Activated T-cell treated with anti-CD3 and anti-CD28 coated beads, Interleukin-2, amount 50 U/mL, for 24 hours (primary cell): ENCODE measurements around the gene BTN3A1.
A peak's percentile ranks its signal among the peaks of the same experiment; 100 is the strongest.
"Not testable (repeated sequence)": the region's sequence is repeated elsewhere in the genome, so short reads cannot be mapped to it uniquely, and the experiment has no call there.

ENCODE experiments used
- DNase-seq: peaks from one replicate; pipeline ENCODE4 v3.0.0-alpha.2; 2020
- H3K27ac Mint-ChIP-seq: 2 replicates; pipeline ENCODE4 v1.8.0; 2020; ENCODE audit warnings: mild to moderate bottlenecking, mixed read lengths
- H3K27me3 Mint-ChIP-seq: 2 replicates; pipeline ENCODE4 v1.8.0; 2020; ENCODE audit warnings: mixed read lengths
- H3K36me3 Mint-ChIP-seq: 2 replicates; pipeline ENCODE4 v1.8.0; 2020; ENCODE audit warnings: low read depth, mixed read lengths
- H3K4me1 Mint-ChIP-seq: 2 replicates; pipeline ENCODE4 v1.8.0; 2020; ENCODE audit warnings: low read depth, mixed read lengths
- H3K4me3 Mint-ChIP-seq: 2 replicates; pipeline ENCODE4 v1.8.0; 2020; ENCODE audit warnings: mild to moderate bottlenecking, moderate library complexity, mixed read lengths
- H3K9me3 Mint-ChIP-seq: 2 replicates; pipeline ENCODE4 v1.8.0; 2020; ENCODE audit warnings: mixed read lengths

BTN3A1 gene

GRCh38 chr6:26433680-26434079, 31.6 kb downstream of the BTN3A1 start:
- not testable (repeated sequence) for H3K27ac Mint-ChIP-seq, DNase-seq, H3K27me3 Mint-ChIP-seq, H3K4me3 Mint-ChIP-seq, H3K36me3 Mint-ChIP-seq, H3K4me1 Mint-ChIP-seq
- peaks cover 12% of the 10 kb centered on the region for H3K9me3 Mint-ChIP-seq

GRCh38 chr6:26436018-26436417, 33.9 kb downstream of the BTN3A1 start:
- peaks cover 12% of the 10 kb centered on the region for H3K9me3 Mint-ChIP-seq
- H3K36me3 Mint-ChIP-seq: peaks cover 7% of the 10 kb centered on the region
- H3K27ac Mint-ChIP-seq: no peak overlapping the region
- no peaks in the 10 kb centered on the region for H3K27me3 Mint-ChIP-seq
- no peak overlapping the region for H3K4me3 Mint-ChIP-seq
- H3K4me1 Mint-ChIP-seq: peaks cover 14% of the 10 kb centered on the region
- DNase-seq: no peak

DNA sequence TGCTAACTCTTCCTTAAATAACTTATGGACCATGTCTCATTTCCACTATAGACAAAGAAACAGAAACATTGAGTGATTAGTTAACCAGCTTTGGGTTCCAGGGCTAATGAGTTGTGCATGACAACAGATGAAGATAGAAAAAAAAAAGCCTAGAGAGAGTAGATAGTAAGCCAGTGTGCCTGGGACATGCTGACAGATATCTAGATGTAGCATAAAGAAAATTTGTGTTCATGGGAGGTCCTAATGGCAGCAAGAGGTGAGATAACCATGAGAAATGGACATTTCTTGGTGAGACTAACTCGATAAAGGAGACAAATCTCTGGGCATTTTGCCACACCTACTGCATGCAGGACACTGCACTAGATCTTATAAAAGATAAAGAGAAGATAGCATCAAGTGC, 35.5 kb downstream of the BTN3A1 start:
- Mint-ChIP-seq H3K4me1 (peaks cover 23% of the 10 kb centered on the region), H3K36me3 (peaks cover 7% of the 10 kb centered on the region), H3K27me3 (no peaks in the 10 kb centered on the region), H3K4me3 (no peak overlapping the region), H3K27ac (no peak overlapping the region), H3K9me3 (peaks cover 12% of the 10 kb centered on the region)
- DNase-seq: no peak

DNA sequence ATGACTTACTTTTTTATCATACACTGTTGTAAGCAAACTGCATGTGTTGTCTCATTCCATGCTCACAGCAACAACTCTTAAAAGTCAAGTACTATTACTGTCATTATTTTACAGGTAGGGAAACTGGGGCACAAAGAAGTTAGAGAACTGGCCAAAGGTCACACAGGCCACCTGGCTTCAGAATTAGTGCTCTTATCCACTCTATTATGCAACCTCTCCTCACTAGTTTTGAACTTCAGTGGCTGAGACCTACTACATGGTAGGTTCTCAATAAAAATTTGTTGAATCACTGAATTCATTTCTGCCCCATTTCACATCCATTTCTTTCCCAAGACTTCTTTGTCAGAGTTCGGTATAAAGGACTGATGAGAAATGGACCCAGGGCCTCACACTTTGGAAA, 35.9 kb downstream of the BTN3A1 start:
- Mint-ChIP-seq H3K27me3 (no peaks in the 10 kb centered on the region), H3K27ac (no peak overlapping the region), H3K4me3 (no peak overlapping the region), H3K9me3 (peaks cover 12% of the 10 kb centered on the region), H3K36me3 (peaks cover 7% of the 10 kb centered on the region), H3K4me1 (peaks cover 28% of the 10 kb centered on the region)
- no peak for DNase-seq

- H3K27me3 Mint-ChIP-seq: no peaks in the 10 kb centered on the region
- peak overlapping the region; percentile 96 for H3K4me3 Mint-ChIP-seq
- DNase-seq: no peak
- peaks cover 17% of the 10 kb centered on the region for H3K36me3 Mint-ChIP-seq
- peaks cover 40% of the 10 kb centered on the region for H3K4me1 Mint-ChIP-seq
- peaks cover 3% of the 10 kb centered on the region for H3K9me3 Mint-ChIP-seq
- peak overlapping the region; percentile 97 for H3K27ac Mint-ChIP-seq
Observed at GRCh38 chr6:26439151-26440125, 37.4 kb downstream of the BTN3A1 start.

DNA sequence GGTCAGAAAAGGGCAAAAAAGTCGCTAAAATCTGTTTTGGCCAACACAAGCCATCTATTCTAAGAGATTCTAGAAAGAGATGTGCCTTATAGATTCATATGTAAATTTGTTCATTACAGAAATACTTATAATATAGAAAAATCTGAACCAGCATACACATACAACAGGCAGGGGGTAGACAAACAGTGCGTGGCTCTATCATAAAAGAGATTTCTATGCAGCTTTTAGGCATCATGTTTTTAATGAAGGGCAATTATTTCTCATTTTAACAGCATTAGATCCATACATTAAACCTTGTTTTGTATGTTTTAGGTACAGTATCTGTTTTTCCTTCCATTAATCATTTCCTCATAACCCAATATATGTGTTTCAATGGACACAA, 38.9 kb downstream of the BTN3A1 start:
- Mint-ChIP-seq H3K27ac (peak overlapping the region; percentile 97), H3K4me1 (peaks cover 55% of the 10 kb centered on the region), H3K27me3 (no peaks in the 10 kb centered on the region)

DNA sequence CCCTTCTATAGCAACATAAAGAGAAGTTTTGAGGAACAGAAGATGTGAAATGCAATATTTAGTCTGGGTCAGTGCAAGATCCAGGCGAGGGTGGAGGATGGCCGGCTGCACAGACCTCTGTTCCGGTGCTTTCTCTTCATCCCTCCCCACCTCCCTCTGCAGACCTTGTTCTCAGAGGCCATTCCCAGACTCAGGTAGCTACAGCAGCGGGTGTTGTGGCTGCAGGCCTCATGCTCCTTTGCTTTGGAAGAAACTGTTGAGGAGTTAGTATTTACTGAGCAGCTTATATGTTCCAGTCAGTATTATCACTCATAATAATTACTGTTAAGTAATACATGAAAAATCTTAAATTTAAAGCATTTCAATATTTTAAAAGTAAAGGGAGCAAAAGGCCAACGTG, 39.9 kb downstream of the BTN3A1 start:
- peaks cover 41% of the 10 kb centered on the region for H3K36me3 Mint-ChIP-seq
- DNase-seq: no peak
- peak overlapping the region; percentile 75 for H3K27ac Mint-ChIP-seq
- H3K4me3 Mint-ChIP-seq: peak overlapping the region; percentile 96
- H3K4me1 Mint-ChIP-seq: peaks cover 66% of the 10 kb centered on the region
- H3K9me3 Mint-ChIP-seq: no peaks in the 10 kb centered on the region
- H3K27me3 Mint-ChIP-seq: no peaks in the 10 kb centered on the region

More for the DNA sequence above, 38.9 kb downstream of the BTN3A1 start:
- no peaks in the 10 kb centered on the region for H3K9me3 Mint-ChIP-seq
- DNase-seq: no peak
- peak overlapping the region; percentile 96 for H3K4me3 Mint-ChIP-seq
- peaks cover 33% of the 10 kb centered on the region for H3K36me3 Mint-ChIP-seq

GRCh38 chr6:26445934-26446667, 44.0 kb downstream of the BTN3A1 start:
- Mint-ChIP-seq H3K4me1 (peaks cover 63% of the 10 kb centered on the region), H3K9me3 (no peaks in the 10 kb centered on the region), H3K27me3 (no peaks in the 10 kb centered on the region), H3K27ac (peak overlapping the region; percentile 90), H3K4me3 (peak overlapping the region; percentile 45), H3K36me3 (peaks cover 72% of the 10 kb centered on the region)
- DNase-seq: peak; percentile 49

GRCh38 chr6:26447257-26447656, 45.2 kb downstream of the BTN3A1 start:
- peaks cover 83% of the 10 kb centered on the region for H3K36me3 Mint-ChIP-seq
- no peaks in the 10 kb centered on the region for H3K9me3 Mint-ChIP-seq

GRCh38 chr6:26450240-26450639, 48.2 kb downstream of the BTN3A1 start:
- Mint-ChIP-seq H3K27ac (peak overlapping the region; percentile 51), H3K36me3 (peaks cover 71% of the 10 kb centered on the region), H3K4me1 (peaks cover 30% of the 10 kb centered on the region), H3K4me3 (no peak overlapping the region), H3K9me3 (no peaks in the 10 kb centered on the region), H3K27me3 (no peaks in the 10 kb centered on the region)
- no peak for DNase-seq

More at GRCh38 chr6:26447257-26447656, 45.2 kb downstream of the BTN3A1 start:
- DNase-seq: no peak
- H3K4me1 Mint-ChIP-seq: peaks cover 57% of the 10 kb centered on the region
- no peaks in the 10 kb centered on the region for H3K27me3 Mint-ChIP-seq
- no peak overlapping the region for H3K27ac Mint-ChIP-seq
- no peak overlapping the region for H3K4me3 Mint-ChIP-seq

GRCh38 chr6:26452631-26453235, 50.7 kb downstream of the BTN3A1 start:
- Mint-ChIP-seq H3K9me3 (no peaks in the 10 kb centered on the region), H3K4me3 (no peak overlapping the region), H3K27ac (no peak overlapping the region), H3K36me3 (peaks cover 60% of the 10 kb centered on the region), H3K27me3 (no peaks in the 10 kb centered on the region), H3K4me1 (peaks cover 22% of the 10 kb centered on the region)
- no peak for DNase-seq

GRCh38 chr6:26454631-26455030, 52.6 kb downstream of the BTN3A1 start:
- H3K27ac Mint-ChIP-seq: peak overlapping the region; percentile 10
- H3K27me3 Mint-ChIP-seq: no peaks in the 10 kb centered on the region
- peaks cover 58% of the 10 kb centered on the region for H3K36me3 Mint-ChIP-seq
- no peaks in the 10 kb centered on the region for H3K9me3 Mint-ChIP-seq
- peaks cover 25% of the 10 kb centered on the region for H3K4me1 Mint-ChIP-seq
- no peak for DNase-seq
- H3K4me3 Mint-ChIP-seq: no peak overlapping the region

GRCh38 chr6:26455357-26455970, 53.4 kb downstream of the BTN3A1 start:
- peaks cover 34% of the 10 kb centered on the region for H3K4me1 Mint-ChIP-seq
- H3K27me3 Mint-ChIP-seq: no peaks in the 10 kb centered on the region
- H3K4me3 Mint-ChIP-seq: no peak overlapping the region
- no peaks in the 10 kb centered on the region for H3K9me3 Mint-ChIP-seq
- H3K36me3 Mint-ChIP-seq: peaks cover 58% of the 10 kb centered on the region
- no peak for DNase-seq
- no peak overlapping the region for H3K27ac Mint-ChIP-seq

DNA sequence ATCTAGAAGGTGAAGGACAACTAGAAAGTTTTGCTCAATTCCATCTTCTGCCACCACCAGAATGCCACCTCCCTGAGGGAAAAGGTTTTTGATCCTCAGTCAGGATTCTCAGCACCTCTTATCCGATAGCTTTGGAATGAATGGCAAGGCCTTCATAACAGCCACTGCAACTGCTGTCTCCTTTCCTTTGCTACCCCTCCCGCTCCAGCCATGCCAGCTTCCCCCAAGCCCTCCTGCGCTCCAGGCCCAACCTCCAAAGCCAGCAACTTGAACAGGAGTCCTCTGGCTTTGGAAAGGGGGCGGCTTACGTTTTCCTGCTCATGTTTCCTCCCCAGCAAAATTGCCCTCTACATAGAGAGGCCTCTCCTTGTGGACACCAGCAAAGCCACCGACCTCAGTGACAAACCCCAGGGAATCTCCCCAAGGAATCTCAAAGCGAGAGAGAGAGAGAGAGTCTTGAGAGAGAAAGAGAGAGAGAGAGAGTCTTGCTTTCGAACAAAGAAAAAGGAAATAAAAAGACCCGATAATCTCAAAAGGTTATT, 55.3 kb downstream of the BTN3A1 start:
- Mint-ChIP-seq H3K4me3 (peak overlapping the region; percentile 94), H3K27me3 (no peaks in the 10 kb centered on the region), H3K4me1 (peaks cover 48% of the 10 kb centered on the region), H3K9me3 (no peaks in the 10 kb centered on the region), H3K27ac (peak overlapping the region; percentile 98), H3K36me3 (peaks cover 56% of the 10 kb centered on the region)
- DNase-seq: peak; percentile 49
